IPS-NIHi7 (cell line): ENCODE data around the gene ELP4.

Experiments used
- DNase-seq: peaks from one replicate; pipeline ENCODE4 v3.0.0; 2012; ENCODE audit warnings: mixed read lengths; ENCODE audit errors: extremely low spot score

ELP4 gene

DNA sequence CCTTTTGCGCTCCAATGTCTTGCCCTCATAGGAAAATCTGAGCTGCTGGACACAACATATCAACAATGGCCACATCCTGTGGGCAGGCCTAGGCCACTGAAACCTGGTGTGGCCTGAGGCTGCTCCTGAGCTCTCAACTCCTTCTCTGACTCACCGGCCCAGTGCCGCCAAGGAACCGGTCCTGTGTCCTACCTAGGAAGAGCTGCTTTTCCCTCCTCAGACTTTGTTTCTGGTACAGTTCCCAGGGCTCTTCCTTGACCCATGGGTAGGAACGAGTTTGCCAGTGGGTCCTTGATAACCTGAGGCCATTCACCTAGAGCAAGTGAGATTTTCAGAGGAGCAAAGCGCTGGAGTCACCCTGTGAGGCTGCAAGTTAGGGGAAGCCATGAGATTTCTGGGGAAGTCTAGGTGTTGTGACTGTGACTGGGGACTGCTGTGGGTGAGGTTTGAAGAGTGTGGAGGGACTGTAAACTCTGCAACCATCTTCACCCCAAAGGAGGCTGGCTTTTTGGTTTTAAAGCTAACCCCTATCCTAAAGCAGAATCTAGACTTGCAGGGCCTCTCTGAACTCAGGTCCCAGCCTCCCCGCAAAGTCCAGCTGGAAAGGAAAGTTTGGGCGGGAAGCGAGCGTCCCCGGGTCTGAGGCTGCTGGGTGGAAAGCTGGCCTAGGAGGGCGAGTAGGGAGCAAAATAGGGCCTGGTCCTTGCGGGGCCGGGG lies 313.5 kb downstream of the ELP4 start:
- no peak for DNase-seq

- DNase-seq = no peak
These were observed 314.2 kb downstream of the ELP4 start for GRCh38 chr11:31823644-31824331.

GRCh38 chr11:31824332-31824878 lies 314.8 kb downstream of the ELP4 start:
- DNase-seq = no peak

GRCh38 chr11:31824879-31825837 lies 315.6 kb downstream of the ELP4 start:
- DNase-seq = no peak

- no peak for DNase-seq
These were observed 316.4 kb downstream of the ELP4 start for GRCh38 chr11:31825838-31826484.

DNA sequence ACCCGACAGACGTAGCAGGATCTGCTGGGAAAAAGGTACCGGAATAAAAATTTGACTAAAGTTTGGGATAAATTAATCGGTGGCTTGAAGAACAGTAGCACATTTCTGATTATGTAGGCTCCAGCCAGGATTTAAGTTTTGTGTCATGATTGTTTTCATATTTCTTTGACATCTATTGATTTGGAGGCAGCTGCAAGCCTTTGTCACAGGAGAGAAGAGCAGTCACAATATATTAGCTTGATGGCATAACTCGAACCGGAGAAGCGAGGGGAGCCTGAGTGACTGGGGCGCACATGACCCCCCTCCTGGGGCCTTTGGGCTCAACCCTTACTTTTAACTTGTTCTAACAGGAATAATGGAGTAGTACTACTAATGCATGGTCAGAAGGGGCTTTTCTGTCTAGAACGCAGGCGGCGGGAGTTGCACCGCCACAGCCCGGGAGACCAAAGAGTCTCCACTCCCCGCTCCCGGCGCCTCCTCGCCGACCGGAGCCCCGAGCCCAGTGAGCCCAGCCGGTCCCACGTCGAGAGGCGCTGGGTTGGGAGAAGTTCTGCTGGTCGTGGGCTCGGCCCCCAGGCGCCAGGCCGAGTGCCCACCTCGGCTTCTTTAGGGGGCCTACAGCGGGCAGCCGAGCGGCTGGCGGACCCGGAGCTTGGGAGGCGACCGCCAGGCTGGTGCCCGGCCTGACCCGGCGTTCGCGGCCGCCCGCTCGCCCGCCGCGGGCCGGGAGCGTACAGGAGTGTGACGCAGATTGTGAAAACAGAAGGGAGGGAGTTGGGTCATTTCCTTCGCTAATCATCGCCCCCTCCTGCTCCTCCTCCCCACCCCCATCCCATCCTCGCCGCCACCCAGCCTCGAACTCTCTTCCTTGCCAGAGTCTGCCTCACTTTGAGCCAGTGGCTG lies 317.2 kb downstream of the ELP4 start:
- no peak for DNase-seq

GRCh38 chr11:31827455-31828206 lies 318.1 kb downstream of the ELP4 start:
- DNase-seq = no peak

DNA sequence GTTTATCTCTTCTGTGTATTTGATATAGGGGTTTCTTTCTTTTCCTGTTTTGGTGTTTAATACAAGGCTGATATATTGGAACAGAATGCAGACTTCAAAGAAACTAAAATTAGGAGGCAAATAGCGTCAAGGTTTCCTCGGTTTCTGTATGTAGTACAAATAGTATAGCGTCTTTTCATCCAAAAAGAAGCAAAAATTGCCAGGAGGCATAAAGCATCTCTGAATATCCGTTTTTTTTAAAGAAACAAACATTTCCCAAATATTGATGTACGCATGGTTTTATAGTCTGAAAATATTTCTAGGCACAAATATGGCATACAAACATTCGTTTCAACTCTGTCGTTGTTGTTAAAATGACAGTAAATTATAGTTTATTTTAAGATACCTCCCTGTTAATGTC lies 318.6 kb downstream of the ELP4 start:
- no peak for DNase-seq

DNA sequence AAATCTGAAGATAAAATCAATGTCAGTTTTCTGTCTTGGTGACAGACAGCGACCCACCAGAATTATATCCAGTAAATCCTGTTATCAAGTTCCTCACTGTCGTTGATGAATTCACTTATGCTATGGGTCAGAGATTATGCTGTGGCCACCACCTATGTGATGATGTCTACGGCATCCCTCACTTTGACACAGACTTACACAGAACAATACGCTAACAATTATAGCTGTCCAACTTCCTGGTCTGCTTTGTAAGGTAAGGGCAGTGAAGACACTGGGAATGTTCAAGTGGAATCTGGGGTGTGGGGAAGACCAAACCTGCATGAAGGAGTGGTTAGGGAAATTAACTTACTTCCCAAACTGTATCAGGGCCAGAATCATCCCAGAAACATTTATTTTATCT lies 320.8 kb downstream of the ELP4 start:
- DNase-seq = no peak

GRCh38 chr11:31834237-31834636 lies 324.7 kb downstream of the ELP4 start:
- DNase-seq = peak; percentile 55
